ENCODE data around the gene RNF111. TPM values are rescaled to one million over a fixed set of nuclear protein-coding genes. Genes with fewer than 3 reads are reported as not detected.

The RNF111 gene
- total and polyA plus RNA-seq, 10 of the 15 experiments (the other 5 are each of a cell fraction or from before 2014, with no cell fraction given) = 8.6 to 34.7 (median 15.7) TPM

- POLR2A ChIA-PET = interaction anchor here (0.6 kb wide), 1 partner anchor 28 kb away, joined by 3 read pairs; no protein-coding TSS in a partner anchor
- WGBS (ENCODE audit: insufficient coverage, insufficient replicate concordance, low lambda C conversion rate, missing lambda C conversion rate) = 100% methylated on average over 1 of the region's 1 CpG
Measured at GRCh38 chr15:59014068-59014467, 26.6 kb downstream of the RNF111 start.

More at GRCh38 chr15:59014068-59014467, 26.6 kb downstream of the RNF111 start:
- in situ Hi-C loops (cut with MboI) (no loop called here), intact Hi-C loops (cut with micrococcal nuclease; ENCODE audit: unreplicated experiment) (no loop called here)
- Histone ChIP-seq H3K9ac (ENCODE audit: control insufficient read depth, insufficient read depth, low read length) (no peak overlapping the region), H3K9me3 (replicated peaks; ENCODE audit: control insufficient read depth, insufficient read depth, low read length) (no peaks in the 10 kb centered on the region; the same call in 2 of the 3 replicates), H3K4me2 (ENCODE audit: control insufficient read depth, insufficient read depth) (no peak overlapping the region), H3K36me3 (ENCODE audit: control insufficient read depth in 2 of 2, insufficient read depth in 2 of 2, low read length in 1 of 2) (peaks cover 0 to 9% of the 10 kb centered on the region in 2 experiments; a peak in 2 of 4 replicates), H3K4me1 (ENCODE audit: control insufficient read depth, insufficient read depth, low read length) (no peaks in the 10 kb centered on the region; the same call in none of the 2 replicates), H3K27me3 (replicated peaks in 1 of 2; ENCODE audit: control insufficient read depth in 2 of 2, insufficient read depth in 2 of 2, low read length in 1 of 2) (no peaks in the 10 kb centered on the region), H3K27ac (ENCODE audit: control insufficient read depth, insufficient read depth) (no peak overlapping the region), H3K4me3 (no peak overlapping the region), H2AFZ (ENCODE audit: control insufficient read depth, low read depth, low read length) (no peak overlapping the region), H4K20me1 (ENCODE audit: control insufficient read depth, insufficient read depth) (no peaks in the 10 kb centered on the region; the same call in 1 of the 2 replicates), H3K79me2 (ENCODE audit: control insufficient read depth, insufficient read depth, low read length) (peaks cover 37% of the 10 kb centered on the region)
- ATAC-seq (no peak), FAIRE-seq (no peak), DNase-seq (ENCODE audit: low read depth, low spot score) (no peak)
- ChIA-PET CTCF (no interaction called here), SMC1A (ENCODE audit: uncharacterized antibody, unreplicated experiment) (interaction anchor here (1.2 to 2.1 kb wide), 2 partner anchors 11 to 63 kb away, joined by 4 to 8 read pairs; no protein-coding TSS in a partner anchor), RAD21 (ENCODE audit: unreplicated experiment) (no interaction called here)
- TF ChIP-seq MXI1 (IDR thresholded peaks at IDR 0.05; ENCODE audit: low read depth, low read length) = no peak
- TF ChIP-seq E2F8 (IDR thresholded peaks at IDR 0.05; ENCODE audit: low read depth, partially characterized antibody) = no peak
- TF ChIP-seq SKIL (IDR thresholded peaks at IDR 0.05; ENCODE audit: low read depth, poor library complexity, severe bottlenecking) = no peak
- BruUV-seq (replicated peaks) = no TSS peak

All from GM12878 (cell line).